ENCODE data around the gene CTNNA3.

DNA sequence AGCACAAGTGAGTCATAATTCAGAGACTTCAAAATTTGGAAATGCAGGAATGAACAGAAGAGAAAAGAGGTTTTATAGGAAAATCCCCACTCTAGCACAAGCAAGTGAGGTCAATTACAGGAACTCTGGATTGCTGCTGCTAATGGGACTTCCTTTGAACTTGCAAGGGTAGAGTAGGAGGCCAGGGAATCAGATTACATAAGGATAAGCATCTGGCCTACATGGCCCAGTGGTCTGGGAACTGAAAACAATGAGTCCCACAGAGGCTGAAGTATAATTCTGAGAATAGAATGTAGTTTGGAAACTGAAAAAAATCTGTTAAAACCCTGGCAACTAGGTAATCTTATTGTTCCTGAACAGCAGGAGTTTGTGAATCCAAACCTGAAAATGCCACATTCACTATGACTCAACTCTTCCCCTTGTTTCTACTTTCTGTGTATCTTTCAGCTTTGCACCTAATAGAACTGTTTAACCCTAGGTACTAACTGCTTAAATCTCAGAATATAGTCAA lies 66.5 kb downstream of the CTNNA3 start:
- TF ChIP-seq, protein P1, sequence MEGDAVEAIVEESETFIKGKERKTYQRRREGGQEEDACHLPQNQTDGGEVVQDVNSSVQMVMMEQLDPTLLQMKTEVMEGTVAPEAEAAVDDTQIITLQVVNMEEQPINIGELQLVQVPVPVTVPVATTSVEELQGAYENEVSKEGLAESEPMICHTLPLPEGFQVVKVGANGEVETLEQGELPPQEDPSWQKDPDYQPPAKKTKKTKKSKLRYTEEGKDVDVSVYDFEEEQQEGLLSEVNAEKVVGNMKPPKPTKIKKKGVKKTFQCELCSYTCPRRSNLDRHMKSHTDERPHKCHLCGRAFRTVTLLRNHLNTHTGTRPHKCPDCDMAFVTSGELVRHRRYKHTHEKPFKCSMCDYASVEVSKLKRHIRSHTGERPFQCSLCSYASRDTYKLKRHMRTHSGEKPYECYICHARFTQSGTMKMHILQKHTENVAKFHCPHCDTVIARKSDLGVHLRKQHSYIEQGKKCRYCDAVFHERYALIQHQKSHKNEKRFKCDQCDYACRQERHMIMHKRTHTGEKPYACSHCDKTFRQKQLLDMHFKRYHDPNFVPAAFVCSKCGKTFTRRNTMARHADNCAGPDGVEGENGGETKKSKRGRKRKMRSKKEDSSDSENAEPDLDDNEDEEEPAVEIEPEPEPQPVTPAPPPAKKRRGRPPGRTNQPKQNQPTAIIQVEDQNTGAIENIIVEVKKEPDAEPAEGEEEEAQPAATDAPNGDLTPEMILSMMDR (IDR thresholded peaks at IDR 0.05; ENCODE audit: low read depth, low read length, poor library complexity, severe bottlenecking), result no peak
- no peak for TF ChIP-seq EZH2phosphoT487 (IDR thresholded peaks at IDR 0.05; ENCODE audit: borderline replicate concordance, low read length)

Measured in DOHH2 (cell line).